ENCODE results near the gene ASB9. TPM values are rescaled to one million over a fixed set of nuclear protein-coding genes. Genes with fewer than 3 reads are reported as not detected.

The ASB9 gene
- polyA plus RNA-seq, 4 donors: 11.2 to 14.1 (median 12.8) TPM

GRCh38 chrX:15194146-15194545 lies 75.7 kb downstream of the ASB9 start:
- no peak for DNase-seq (ENCODE audit: low read depth in 4 of 4, low spot score in 3 of 4)

Other genes starting within 250 kb of the ASB9 start
- gene ASB11, start 45.6 kb upstream of the ASB9 start, polyA plus RNA-seq (ENCODE audit: insufficient read length in 4 of 4): under 1 TPM in 1 of 4 donors, not detected in 3; 0.03 TPM
- gene PIGA, start 65.4 kb upstream of the ASB9 start, polyA plus RNA-seq (ENCODE audit: insufficient read length in 4 of 4): 10 to 100 TPM; 15.7 to 18.4 (median 17.3) TPM
- gene VEGFD, start 114.3 kb upstream of the ASB9 start, polyA plus RNA-seq (ENCODE audit: insufficient read length in 4 of 4): under 1 TPM; 0.22 to 0.58 (median 0.50) TPM
- gene PIR, start 223.2 kb upstream of the ASB9 start, polyA plus RNA-seq (ENCODE audit: insufficient read length in 4 of 4): 1 to 10 TPM; 3.6 to 5.5 (median 5.1) TPM
- gene BMX, start 230.7 kb upstream of the ASB9 start, polyA plus RNA-seq (ENCODE audit: insufficient read length in 4 of 4): under 1 TPM; 0.30 to 0.67 (median 0.57) TPM